NCI-H345 treated with DMSO at 0.1 percent for 48 hours (cell line): ENCODE measurements around the gene GABARAPL2.
"Not testable (repeated sequence)": the region's sequence is repeated elsewhere in the genome, so short reads cannot be mapped to it uniquely, and the experiment has no call there.

Experiments used
- DNase-seq: peaks from one replicate; lab custom pipeline; 2025; ENCODE audit not compliant: unreplicated experiment; lab: John Stamatoyannopoulos, UW

GABARAPL2 gene

GRCh38 chr16:75590920-75591843 lies 25.0 kb downstream of the GABARAPL2 start:
- no peak for DNase-seq

- DNase-seq, result not testable (repeated sequence)
These were observed 25.7 kb downstream of the GABARAPL2 start for GRCh38 chr16:75591927-75592326.

GRCh38 chr16:75593308-75593707 lies 27.1 kb downstream of the GABARAPL2 start:
- no peak for DNase-seq

GRCh38 chr16:75593825-75594820 lies 27.9 kb downstream of the GABARAPL2 start:
- no peak for DNase-seq

GRCh38 chr16:75599452-75600277 lies 33.5 kb downstream of the GABARAPL2 start:
- DNase-seq, result no peak

GRCh38 chr16:75603241-75603640 lies 37.1 kb downstream of the GABARAPL2 start:
- DNase-seq, result no peak

- DNase-seq, result no peak
These were observed 40.3 kb downstream of the GABARAPL2 start for GRCh38 chr16:75606507-75606906.

GRCh38 chr16:75614066-75614897 lies 48.1 kb downstream of the GABARAPL2 start:
- no peak for DNase-seq

GRCh38 chr16:75615619-75616018 lies 49.4 kb downstream of the GABARAPL2 start:
- DNase-seq, result no peak

GRCh38 chr16:75616521-75617010 lies 50.4 kb downstream of the GABARAPL2 start:
- no peak for DNase-seq

GRCh38 chr16:75617121-75617520 lies 50.9 kb downstream of the GABARAPL2 start:
- no peak for DNase-seq

- no peak for DNase-seq
These were observed 52.6 kb downstream of the GABARAPL2 start for GRCh38 chr16:75618780-75619179.

GRCh38 chr16:75620326-75621169 lies 54.4 kb downstream of the GABARAPL2 start:
- DNase-seq, result no peak

- no peak for DNase-seq
These were observed 54.9 kb downstream of the GABARAPL2 start for GRCh38 chr16:75621170-75621477.

- DNase-seq, result peak; percentile 79
These were observed 56.8 kb downstream of the GABARAPL2 start, which contains the start of gene ADAT1 for GRCh38 chr16:75622761-75623605. TSS of gene ADAT1 (minus strand) at chr16:75623281. CDS start at chr16:75620799, 2,482 bp downstream.

GRCh38 chr16:75624921-75625334 lies 58.7 kb downstream of the GABARAPL2 start:
- no peak for DNase-seq

GRCh38 chr16:75626806-75627205 lies 60.6 kb downstream of the GABARAPL2 start:
- no peak for DNase-seq
